ENCODE measurements around the gene NDUFS6. TPM values are rescaled to one million over a fixed set of nuclear protein-coding genes. Genes with fewer than 3 reads are reported as not detected.
A peak's percentile ranks its signal among the peaks of the same experiment; 100 is the strongest.

Gene NDUFS6
- total and polyA plus RNA-seq, 10 donors, result 18.2 to 74.2 (median 29.2) TPM

DNA sequence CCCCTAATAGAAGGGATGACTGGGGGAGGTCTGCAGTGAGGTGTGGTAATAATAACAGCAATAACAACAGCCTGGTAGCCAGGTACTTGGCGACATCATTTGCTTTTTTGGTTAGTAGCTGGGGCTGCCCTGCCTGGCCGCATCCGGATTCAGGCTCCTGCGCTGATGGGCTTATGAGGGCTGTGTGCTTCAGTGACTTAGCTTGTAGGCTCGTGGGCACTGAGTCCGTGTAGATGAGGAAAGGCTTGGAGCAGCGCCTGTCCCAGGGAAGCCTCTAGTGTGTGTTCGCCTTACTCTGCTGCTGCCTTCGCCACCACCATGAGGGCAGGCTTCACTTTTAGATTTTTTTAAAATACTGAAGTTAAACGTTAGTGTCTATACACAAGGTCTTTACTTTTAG lies 4.5 kb downstream of the NDUFS6 start:
- intact Hi-C loops (cut with DNase I; ENCODE audit: low total_unique reads), result no loop called here
- Histone ChIP-seq H3K27ac (no peak overlapping the region), H3K9me3 (no peaks in the 10 kb centered on the region), H3K4me1 (peaks cover 12 to 67% (median 24%) of the 10 kb centered on the region in 6 donors), H3K36me3 (peaks cover 0 to 85% (median 76%) of the 10 kb centered on the region in 6 donors), H3K4me3 (no peak overlapping the region), H3K27me3 (replicated peaks in 1 of 7) (no peaks in the 10 kb centered on the region)
- TF ChIP-seq POLR2A (IDR thresholded peaks at IDR 0.05) (no peak), POLR2AphosphoS5 (IDR thresholded peaks at IDR 0.05) (no peak)
- TF ChIP-seq, protein P1, sequence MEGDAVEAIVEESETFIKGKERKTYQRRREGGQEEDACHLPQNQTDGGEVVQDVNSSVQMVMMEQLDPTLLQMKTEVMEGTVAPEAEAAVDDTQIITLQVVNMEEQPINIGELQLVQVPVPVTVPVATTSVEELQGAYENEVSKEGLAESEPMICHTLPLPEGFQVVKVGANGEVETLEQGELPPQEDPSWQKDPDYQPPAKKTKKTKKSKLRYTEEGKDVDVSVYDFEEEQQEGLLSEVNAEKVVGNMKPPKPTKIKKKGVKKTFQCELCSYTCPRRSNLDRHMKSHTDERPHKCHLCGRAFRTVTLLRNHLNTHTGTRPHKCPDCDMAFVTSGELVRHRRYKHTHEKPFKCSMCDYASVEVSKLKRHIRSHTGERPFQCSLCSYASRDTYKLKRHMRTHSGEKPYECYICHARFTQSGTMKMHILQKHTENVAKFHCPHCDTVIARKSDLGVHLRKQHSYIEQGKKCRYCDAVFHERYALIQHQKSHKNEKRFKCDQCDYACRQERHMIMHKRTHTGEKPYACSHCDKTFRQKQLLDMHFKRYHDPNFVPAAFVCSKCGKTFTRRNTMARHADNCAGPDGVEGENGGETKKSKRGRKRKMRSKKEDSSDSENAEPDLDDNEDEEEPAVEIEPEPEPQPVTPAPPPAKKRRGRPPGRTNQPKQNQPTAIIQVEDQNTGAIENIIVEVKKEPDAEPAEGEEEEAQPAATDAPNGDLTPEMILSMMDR (IDR thresholded peaks at IDR 0.05 in 8 of 11, conservative IDR thresholded peaks at IDR 0.05 in 3 of 11), result no peak
- 90 to 95% (median 93%) methylated on average over 10 of the region's 10 CpGs for WGBS, 5 donors
- DNase-seq, result peak; percentile 62

DNA sequence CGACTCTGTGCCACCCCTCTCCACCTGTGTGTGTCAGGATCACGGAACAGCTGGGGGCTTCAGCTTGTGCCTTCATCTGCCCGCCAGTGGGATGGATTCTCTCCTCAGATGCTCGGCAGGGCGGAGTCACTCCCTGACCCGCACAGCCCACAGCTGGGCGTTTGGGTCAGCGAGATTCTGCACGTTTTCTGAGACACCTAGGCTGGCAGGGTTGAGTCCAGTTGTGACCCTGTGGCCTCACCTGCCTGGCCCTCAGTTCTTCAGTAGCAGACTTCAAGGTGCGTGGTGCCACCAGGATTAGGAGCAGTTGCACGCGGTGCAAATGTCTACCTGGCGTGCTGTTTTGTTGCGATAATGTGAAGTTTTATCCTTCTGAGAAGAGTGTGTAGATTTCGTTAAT lies 5.0 kb downstream of the NDUFS6 start:
- H3K9me3 ChIP-seq, result no peaks in the 10 kb centered on the region
- no peak overlapping the region for H3K4me3 ChIP-seq
- DNase-seq, result peak; percentile 57
- intact Hi-C loops (cut with DNase I; ENCODE audit: low total_unique reads), result no loop called here
- H3K27me3 ChIP-seq (replicated peaks in 1 of 7), result no peaks in the 10 kb centered on the region
- peaks cover 0 to 90% (median 79%) of the 10 kb centered on the region in 6 donors for H3K36me3 ChIP-seq
- 88 to 96% (median 92%) methylated on average over 15 of the region's 15 CpGs for WGBS, 5 donors
- TF ChIP-seq POLR2A (IDR thresholded peaks at IDR 0.05), result no peak
- no peak for TF ChIP-seq POLR2AphosphoS5 (IDR thresholded peaks at IDR 0.05)
- TF ChIP-seq, protein P1 (IDR thresholded peaks at IDR 0.05 in 8 of 11, conservative IDR thresholded peaks at IDR 0.05 in 3 of 11), result no peak
- no peak overlapping the region for H3K27ac ChIP-seq
- H3K4me1 ChIP-seq, result peaks cover 12 to 64% (median 20%) of the 10 kb centered on the region in 6 donors

DNA sequence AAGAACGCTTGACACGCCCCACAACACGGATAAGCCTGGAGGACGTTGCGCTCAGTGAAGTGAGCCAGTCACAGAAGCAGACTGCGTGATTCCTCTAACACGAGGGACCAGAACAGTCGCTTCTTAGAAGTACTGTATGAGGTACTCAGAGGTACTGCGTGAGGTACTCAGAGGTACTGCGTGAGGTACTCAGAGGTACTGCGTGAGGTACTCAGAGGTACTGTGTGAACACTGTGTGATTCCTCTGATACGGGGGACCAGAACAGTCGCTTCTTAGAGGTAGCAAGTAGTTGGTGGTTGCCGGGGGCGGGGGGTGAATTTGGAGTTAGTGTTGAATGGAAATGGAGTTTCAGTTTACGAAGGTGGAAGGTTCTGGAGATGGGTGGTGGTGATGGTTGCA lies 5.8 kb downstream of the NDUFS6 start:
- peaks cover 0 to 98% (median 86%) of the 10 kb centered on the region in 6 donors for H3K36me3 ChIP-seq
- H3K27me3 ChIP-seq (replicated peaks in 1 of 7), result no peaks in the 10 kb centered on the region
- intact Hi-C loops (cut with DNase I; ENCODE audit: low total_unique reads), result no loop called here
- H3K4me1 ChIP-seq, result peaks cover 11 to 57% (median 15%) of the 10 kb centered on the region in 6 donors
- TF ChIP-seq POLR2A (IDR thresholded peaks at IDR 0.05), result no peak
- no peak for TF ChIP-seq POLR2AphosphoS5 (IDR thresholded peaks at IDR 0.05)
- TF ChIP-seq, protein P1 (IDR thresholded peaks at IDR 0.05 in 8 of 11, conservative IDR thresholded peaks at IDR 0.05 in 3 of 11), result no peak
- WGBS, 5 donors, result 87 to 96% (median 91%) methylated on average over 16 of the region's 16 CpGs
- no peak overlapping the region for H3K4me3 ChIP-seq
- DNase-seq, result peak; percentile 59
- no peaks in the 10 kb centered on the region for H3K9me3 ChIP-seq
- no peak overlapping the region for H3K27ac ChIP-seq

DNA sequence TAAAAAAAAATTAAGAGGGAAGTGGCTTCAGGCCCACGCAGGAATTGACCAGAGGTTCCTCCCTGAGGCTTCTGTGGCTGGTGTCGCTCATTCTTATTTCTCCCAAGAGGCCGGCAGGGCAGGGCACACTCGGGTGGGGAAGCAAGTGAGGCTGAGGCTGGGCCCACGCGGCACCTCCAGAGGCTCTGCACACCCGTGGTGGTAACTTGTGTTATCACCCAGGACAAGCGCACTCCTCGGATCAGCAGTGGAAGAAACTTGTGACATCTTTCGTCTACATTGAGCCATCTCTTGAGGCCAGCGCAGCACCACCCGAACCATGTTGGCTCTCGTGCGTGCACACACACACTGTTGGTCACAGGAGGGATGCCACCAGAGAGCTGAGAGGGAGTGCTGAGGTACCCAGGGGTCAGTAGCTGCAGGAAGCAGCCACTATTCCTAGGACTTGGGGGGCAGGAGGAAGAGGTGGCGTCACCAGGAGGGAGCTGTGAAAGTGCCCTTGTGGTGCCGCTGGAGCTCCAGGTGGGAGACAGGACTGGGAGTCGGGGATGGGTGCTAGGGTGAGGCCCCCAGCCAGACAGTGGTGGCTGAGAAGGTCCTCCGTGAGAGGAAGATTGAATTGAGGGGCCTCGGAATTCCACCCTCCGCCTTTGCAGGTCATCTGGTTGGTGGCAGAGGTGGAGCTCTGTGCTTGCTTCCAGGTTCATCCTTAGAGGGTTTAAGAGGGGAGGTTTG lies 6.4 kb downstream of the NDUFS6 start:
- DNase-seq, result peak; percentile 65
- Histone ChIP-seq H3K4me3 (no peak overlapping the region), H3K36me3 (peaks cover 0 to 100% (median 88%) of the 10 kb centered on the region in 6 donors), H3K27ac (no peak overlapping the region), H3K27me3 (replicated peaks in 1 of 7) (no peaks in the 10 kb centered on the region), H3K9me3 (no peaks in the 10 kb centered on the region), H3K4me1 (peaks cover 4 to 51% (median 9%) of the 10 kb centered on the region in 6 donors)
- TF ChIP-seq, protein P1 (IDR thresholded peaks at IDR 0.05 in 8 of 11, conservative IDR thresholded peaks at IDR 0.05 in 3 of 11), result no peak
- TF ChIP-seq POLR2AphosphoS5 (IDR thresholded peaks at IDR 0.05), result peak in 1 of 3 donors; percentile 37
- no peak for TF ChIP-seq POLR2A (IDR thresholded peaks at IDR 0.05)
- WGBS, 5 donors, result 80 to 91% (median 83%) methylated on average over 17 to 20 of the region's 20 CpGs
- intact Hi-C loops (cut with DNase I; ENCODE audit: low total_unique reads), result no loop called here
